ENCODE measurements around the gene ZNF614. TPM values are rescaled to one million over a fixed set of nuclear protein-coding genes. Genes with fewer than 3 reads are reported as not detected.

The ZNF614 gene
- total and polyA plus RNA-seq, 2 of the 13 experiments (the other 11 are each of a cell fraction or from before 2014, with no cell fraction given) = 13.0 to 22.8 TPM

DNA sequence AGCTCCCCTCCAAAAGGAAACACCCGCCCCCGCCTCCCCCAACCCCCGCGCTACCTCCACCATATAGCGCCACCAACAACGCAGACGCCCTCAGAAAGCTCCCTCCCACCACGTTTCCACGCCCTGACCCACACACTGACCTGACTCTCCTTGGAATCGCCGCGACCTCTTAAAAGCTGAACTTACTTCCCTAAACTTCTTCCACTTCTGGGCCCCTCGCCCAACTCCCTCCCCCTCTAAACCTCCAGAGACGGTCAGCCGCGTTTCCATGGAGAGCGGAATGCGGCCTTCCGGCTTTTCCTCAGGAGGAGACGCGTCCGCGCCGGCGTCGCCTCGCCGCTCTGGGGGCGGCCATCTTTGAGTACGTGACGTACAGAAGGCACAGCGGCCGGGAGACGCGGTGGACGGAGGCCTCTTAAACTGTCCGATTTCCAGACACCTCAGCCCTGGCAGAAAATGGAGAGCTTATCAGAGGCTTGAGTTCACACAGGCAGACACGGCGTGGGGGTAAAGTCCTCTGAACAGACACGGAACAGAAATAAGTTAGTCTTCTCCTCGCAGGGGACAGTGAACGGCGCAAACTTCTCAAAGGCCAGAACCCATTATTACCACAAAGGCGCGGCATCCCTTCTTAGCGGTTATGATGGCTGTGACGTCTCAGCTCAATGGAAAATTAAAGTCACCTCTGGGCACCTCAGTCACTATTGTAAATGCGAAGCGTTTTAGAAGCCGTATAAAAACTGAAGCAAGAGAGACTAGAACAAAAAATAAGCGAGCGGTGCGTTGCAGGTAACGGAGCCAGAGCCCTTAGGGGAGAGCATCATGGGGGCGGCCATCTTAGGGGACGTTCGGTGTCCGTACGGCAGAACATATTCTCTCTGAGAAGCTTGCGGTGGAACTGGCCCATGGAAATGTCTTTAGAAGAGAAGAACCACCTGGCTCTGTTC is 20.6 kb upstream of the ZNF614 start, which contains the start of gene ZNF432 (continued):
- peak; percentile 63; the same call in 1 of the 2 replicates for TF ChIP-seq POGK (CRISPR knock-in tag; conservative IDR thresholded peaks at IDR 0.05)
- 0 out of 2 replicates have a peak, but pooled peaks have one; percentile 46 for TF ChIP-seq ZNF225 (CRISPR knock-in tag; IDR thresholded peaks at IDR 0.05)
- TF ChIP-seq ZNF841 (CRISPR knock-in tag; IDR thresholded peaks at IDR 0.05; ENCODE audit: borderline replicate concordance) = no peak
- peak; percentile 7; the same call in 1 of the 2 replicates for TF ChIP-seq ZKSCAN1 (IDR thresholded peaks at IDR 0.05; ENCODE audit: low read length)
- TF ChIP-seq AGO2 (optimal IDR thresholded peaks at IDR 0.05; ENCODE audit: low read depth, low read length) = peak; percentile 75
- peak; percentile 61; the same call in 1 of the 2 replicates for TF ChIP-seq ZNF737 (CRISPR knock-in tag; IDR thresholded peaks at IDR 0.05; ENCODE audit: borderline replicate concordance)
- no peak for TF ChIP-seq DZIP1 (CRISPR knock-in tag; IDR thresholded peaks at IDR 0.05)
- TF ChIP-seq ZNF850 (CRISPR knock-in tag; conservative IDR thresholded peaks at IDR 0.05) = no peak
- peak; percentile 61; the same call in 1 of the 2 replicates for TF ChIP-seq SRY (CRISPR knock-in tag; IDR thresholded peaks at IDR 0.05)
- peak; percentile 69 for TF ChIP-seq UBTF (CRISPR knock-in tag; IDR thresholded peaks at IDR 0.05)
- peak; percentile 54; the same call in 1 of the 2 replicates for TF ChIP-seq MIER2 (CRISPR knock-in tag; IDR thresholded peaks at IDR 0.05)
- peak; percentile 76 for TF ChIP-seq TBX2 (CRISPR knock-in tag; IDR thresholded peaks at IDR 0.05; ENCODE audit: borderline replicate concordance)
- 0 out of 2 replicates have a peak, but pooled peaks have one; percentile 10 for TF ChIP-seq ZMYM3 (CRISPR knock-in tag; IDR thresholded peaks at IDR 0.05)
- TF ChIP-seq TMF1 (CRISPR knock-in tag; IDR thresholded peaks at IDR 0.05; ENCODE audit: low read depth) = no peak
- peak; percentile 83; the same call in 1 of the 2 replicates for TF ChIP-seq THAP9 (CRISPR knock-in tag; IDR thresholded peaks at IDR 0.05; ENCODE audit: borderline replicate concordance)
- TF ChIP-seq MAZ (IDR thresholded peaks at IDR 0.05; ENCODE audit: borderline replicate concordance, low read depth, low read length) = no peak
- peak; percentile 48; the same call in 1 of the 2 replicates for TF ChIP-seq MAZ (CRISPR knock-in tag; IDR thresholded peaks at IDR 0.05; ENCODE audit: low read depth)
- TF ChIP-seq ZFY (CRISPR knock-in tag; IDR thresholded peaks at IDR 0.05) = peak; percentile 97

All from HepG2 (cell line).